Liver (tissue), 9 donors: ENCODE data around the gene CORO2B. TPM values are rescaled to one million over a fixed set of nuclear protein-coding genes. Genes with fewer than 3 reads are reported as not detected.

Experiments used
- DNase-seq: peaks from one replicate; pipeline ENCODE4 v3.0.0-alpha.2; 2017; ENCODE audit warnings: low spot score
- H3K27ac ChIP-seq, 2 donors: one replicate each; pipeline ENCODE4 v1.7.0; 2013; ENCODE audit warnings: inconsistent platforms in 2 of 2, low read length in 2 of 2, control low read depth in 1 of 2, low read depth in 1 of 2, mild to moderate bottlenecking in 1 of 2
- H3K27me3 ChIP-seq, 4 donors: one replicate each; pipeline versions ENCODE4 v1.6.1 to v1.7.0; 2013; ENCODE audit warnings: low read length in 3 of 4, inconsistent platforms in 1 of 4, mild to moderate bottlenecking in 1 of 4, moderate library complexity in 1 of 4; ENCODE audit not compliant: control insufficient read depth in 4 of 4, insufficient read depth in 4 of 4
- H3K36me3 ChIP-seq, 4 donors: one replicate each; pipeline versions ENCODE4 v1.6.1 to v1.7.0; 2013; ENCODE audit warnings: low read length in 3 of 4, mild to moderate bottlenecking in 3 of 4, low read depth in 1 of 4, moderate library complexity in 1 of 4; ENCODE audit not compliant: control insufficient read depth in 4 of 4, insufficient read depth in 3 of 4
- H3K4me1 ChIP-seq, 4 donors: one replicate each; pipeline versions ENCODE4 v1.6.1 to v1.7.0; 2013; ENCODE audit warnings: low read length in 3 of 4, mild to moderate bottlenecking in 3 of 4, moderate library complexity in 1 of 4; ENCODE audit not compliant: control insufficient read depth in 4 of 4, insufficient read depth in 4 of 4
- H3K4me3 ChIP-seq, 3 donors: one replicate each; pipeline versions ENCODE4 v1.6.1 to v1.7.0; 2013; ENCODE audit warnings: low read length in 3 of 3, control low read depth in 1 of 3, low read depth in 1 of 3, mild to moderate bottlenecking in 1 of 3
- H3K9ac ChIP-seq, 2 donors: one replicate each; pipeline ENCODE4 v1.7.0; 2013; ENCODE audit warnings: low read length in 2 of 2, mild to moderate bottlenecking in 2 of 2, moderate library complexity in 2 of 2, control low read depth in 1 of 2, low read depth in 1 of 2
- H3K9me3 ChIP-seq, 4 donors: one replicate each; pipeline versions ENCODE4 v1.6.1 to v1.7.0; 2013; ENCODE audit warnings: low read length in 3 of 4; ENCODE audit not compliant: control insufficient read depth in 4 of 4
- ATF3 ChIP-seq: IDR thresholded peaks from 2 replicates; pipeline ENCODE4 v1.6.1; 2016; ENCODE audit warnings: antibody characterized with exemption
- CTCF ChIP-seq: fragments of 150-350 bp; IDR thresholded peaks from 2 replicates; pipeline ENCODE4 v1.5.1; 2017; ENCODE audit warnings: improper control_type of control experiment, low read depth, low read length; ENCODE audit not compliant: missing input control
- EGR1 ChIP-seq, 2 donors: IDR thresholded peaks; 2 replicates each; pipeline ENCODE4 v1.6.1; 2016 to 2018; ENCODE audit warnings: antibody characterized with exemption in 2 of 2, low read depth in 2 of 2
- FOXA1 ChIP-seq: IDR thresholded peaks from 2 replicates; pipeline ENCODE4 v1.6.1; 2016; ENCODE audit warnings: antibody characterized with exemption
- FOXA2 ChIP-seq: IDR thresholded peaks from 2 replicates; pipeline ENCODE4 v1.6.1; 2016; ENCODE audit warnings: antibody characterized with exemption
- GABPA ChIP-seq, 2 donors: IDR thresholded peaks in 1 of 2; conservative IDR thresholded peaks in 1 of 2; 2 replicates each; pipeline ENCODE4 v1.6.1; 2016; ENCODE audit warnings: antibody characterized with exemption in 2 of 2, mild to moderate bottlenecking in 1 of 2, moderate library complexity in 1 of 2
- HNF4A ChIP-seq, 2 donors: conservative IDR thresholded peaks; 2 replicates each; pipeline ENCODE4 v1.6.1; 2016; ENCODE audit warnings: antibody characterized with exemption in 2 of 2, mild to moderate bottlenecking in 2 of 2
- HNF4G ChIP-seq: IDR thresholded peaks from 2 replicates; pipeline ENCODE4 v1.6.1; 2016; ENCODE audit warnings: antibody characterized with exemption
- JUND ChIP-seq, 2 donors: IDR thresholded peaks; 2 replicates each; pipeline ENCODE4 v1.6.1; 2016; ENCODE audit warnings: antibody characterized with exemption in 2 of 2
- MAX ChIP-seq: IDR thresholded peaks from 2 replicates; pipeline ENCODE4 v1.6.1; 2016; ENCODE audit warnings: antibody characterized with exemption
- NR2F2 ChIP-seq: IDR thresholded peaks from 2 replicates; pipeline ENCODE4 v1.6.1; 2016; ENCODE audit warnings: antibody characterized with exemption
- RAD21 ChIP-seq, 2 donors: IDR thresholded peaks; 2 replicates each; pipeline ENCODE4 v1.6.1; 2016; ENCODE audit warnings: antibody characterized with exemption in 2 of 2, mild to moderate bottlenecking in 2 of 2
- REST ChIP-seq: IDR thresholded peaks from 2 replicates; pipeline ENCODE4 v1.6.1; 2016; ENCODE audit warnings: antibody characterized with exemption, mild to moderate bottlenecking
- RXRA ChIP-seq, 2 donors: IDR thresholded peaks; 2 replicates each; pipeline ENCODE4 v1.6.1; 2017 to 2018; ENCODE audit warnings: antibody characterized with exemption in 2 of 2, mild to moderate bottlenecking in 1 of 2
- SP1 ChIP-seq: IDR thresholded peaks from 2 replicates; pipeline ENCODE4 v1.6.1; 2018; ENCODE audit warnings: antibody characterized with exemption, mild to moderate bottlenecking
- TAF1 ChIP-seq: conservative IDR thresholded peaks from 2 replicates; pipeline ENCODE4 v1.6.1; 2016; ENCODE audit warnings: antibody characterized with exemption, mild to moderate bottlenecking
- YY1 ChIP-seq: IDR thresholded peaks from 2 replicates; pipeline ENCODE4 v1.6.1; 2016; ENCODE audit warnings: antibody characterized with exemption, mild to moderate bottlenecking
- ZBTB33 ChIP-seq: IDR thresholded peaks from 2 replicates; pipeline ENCODE4 v1.6.1; 2016; ENCODE audit warnings: antibody characterized with exemption
- WGBS: extraction: QIAGEN DNeasy Blood & Tissue Kit; methylation state at CpG from one replicate; pipeline ENCODE4 v1.1.7; 2013; 5-methylcytosine and 5-hydroxymethylcytosine counted together
- polyA plus RNA-seq, 2 donors: library from polyadenylated mRNA; stranded (reverse) in 1 of 2; unstranded in 1 of 2; fragments of 200-250 nt in 1 of 2; fragments of >200 nt in 1 of 2; fragmentation: Nextera tagmentation in 1 of 2; extraction: Ambion mirVana in 1 of 2; gene quantifications; one replicate each; pipeline versions ENCODE4 v1.2.1 to v1.2.3, GENCODE V29; 2013 to 2015
- total RNA-seq, 2 donors: library from RNA; depleted of rRNA; stranded (reverse); fragments of >200 nt; gene quantifications; one replicate each; pipeline ENCODE4 v1.2.3, GENCODE V29; 2014
- donor health status: healthy.
- donor health status: healthy.
- donor health status: healthy.
- donor health status: healthy.
- donor health status: healthy.

CORO2B gene
- total and polyA plus RNA-seq, 4 donors = 0.15 to 0.65 (median 0.52) TPM

GRCh38 chr15:68651916-68652525 lies 73.2 kb downstream of the CORO2B start:
- H3K9me3 ChIP-seq = no peaks in the 10 kb centered on the region
- TF ChIP-seq FOXA1 = no peak
- no peak for TF ChIP-seq NR2F2
- no peak for TF ChIP-seq JUND (IDR thresholded peaks at IDR 0.05)
- TF ChIP-seq HNF4A (conservative IDR thresholded peaks at IDR 0.05) = no peak
- no peak for TF ChIP-seq FOXA2
- TF ChIP-seq RAD21 (IDR thresholded peaks at IDR 0.05) = no peak
- no peak for TF ChIP-seq YY1
- no peak for TF ChIP-seq RXRA (IDR thresholded peaks at IDR 0.05)
- no peak for TF ChIP-seq CTCF
- WGBS = 87% methylated on average over 9 of the region's 9 CpGs
- DNase-seq = no peak
- H3K27ac ChIP-seq = no peak overlapping the region
- no peak overlapping the region for H3K4me3 ChIP-seq
- H3K9ac ChIP-seq = no peak overlapping the region
- no peaks in the 10 kb centered on the region for H3K4me1 ChIP-seq
- no peaks in the 10 kb centered on the region for H3K36me3 ChIP-seq
- H3K27me3 ChIP-seq = no peaks in the 10 kb centered on the region

GRCh38 chr15:68653031-68653635 lies 74.3 kb downstream of the CORO2B start:
- no peak for TF ChIP-seq HNF4G
- TF ChIP-seq CTCF = no peak
- no peak for TF ChIP-seq SP1
- no peak for TF ChIP-seq ZBTB33
- no peak for TF ChIP-seq FOXA1
- no peak for TF ChIP-seq NR2F2
- TF ChIP-seq YY1 = no peak
- TF ChIP-seq TAF1 = no peak
- no peak for TF ChIP-seq RAD21 (IDR thresholded peaks at IDR 0.05)
- TF ChIP-seq HNF4A (conservative IDR thresholded peaks at IDR 0.05) = no peak
- no peak for TF ChIP-seq FOXA2
- no peak for TF ChIP-seq GABPA (IDR thresholded peaks at IDR 0.05 in 1 of 2, conservative IDR thresholded peaks at IDR 0.05 in 1 of 2)
- TF ChIP-seq MAX = no peak
- no peak for TF ChIP-seq RXRA (IDR thresholded peaks at IDR 0.05)
- no peak for TF ChIP-seq JUND (IDR thresholded peaks at IDR 0.05)
- TF ChIP-seq ATF3 = no peak
- TF ChIP-seq EGR1 (IDR thresholded peaks at IDR 0.05; ENCODE audit: low read depth in 2 of 2) = no peak
- no peak for TF ChIP-seq REST
- H3K4me3 ChIP-seq = no peak overlapping the region
- no peaks in the 10 kb centered on the region for H3K4me1 ChIP-seq
- no peak overlapping the region for H3K9ac ChIP-seq
- H3K9me3 ChIP-seq = no peaks in the 10 kb centered on the region
- DNase-seq = no peak
- no peaks in the 10 kb centered on the region for H3K36me3 ChIP-seq
- no peaks in the 10 kb centered on the region for H3K27me3 ChIP-seq
- WGBS = 86% methylated on average over 6 of the region's 6 CpGs
- H3K27ac ChIP-seq = no peak overlapping the region
